Measurements from ENCODE around the gene TREML2. TPM values are rescaled to one million over a fixed set of nuclear protein-coding genes. Genes with fewer than 3 reads are reported as not detected.
"Not testable (repeated sequence)": the region's sequence is repeated elsewhere in the genome, so short reads cannot be mapped to it uniquely, and the experiment has no call there.

The TREML2 gene
- total RNA-seq, 3 donors from 2014 or later (not counting 1 experiment from before 2014, with no cell fraction given) = 0.75 to 3.0 (median 1.0) TPM

DNA sequence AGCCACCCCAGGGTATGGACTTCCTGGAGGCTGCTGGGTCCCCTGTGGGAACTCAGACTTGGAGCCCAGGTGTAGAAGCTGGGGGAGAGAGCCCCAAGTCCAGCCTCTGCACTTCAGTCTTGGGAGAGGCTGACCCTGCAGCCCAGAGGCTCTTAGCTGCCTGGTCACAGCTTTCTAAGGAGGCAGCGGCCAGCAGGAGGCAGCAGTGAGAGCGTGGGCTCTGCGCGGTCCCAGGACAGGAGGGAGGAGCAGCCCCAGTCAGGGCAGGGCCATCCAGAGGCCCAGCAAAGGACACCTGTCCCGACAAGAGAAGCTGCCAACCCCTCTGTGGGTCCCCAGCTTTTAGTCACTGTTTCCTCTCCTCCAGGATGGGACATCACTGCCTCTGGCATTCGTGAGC, 9.4 kb downstream of the TREML2 start:
- intact Hi-C loops (cut with micrococcal nuclease) = loop anchor here (1.0 kb wide), 1 partner anchor 127 kb away; no protein-coding TSS in a partner anchor
- peaks cover 17% of the 10 kb centered on the region for H3K4me1 ChIP-seq (ENCODE audit: control insufficient read depth, insufficient read depth, low read length)

DNA sequence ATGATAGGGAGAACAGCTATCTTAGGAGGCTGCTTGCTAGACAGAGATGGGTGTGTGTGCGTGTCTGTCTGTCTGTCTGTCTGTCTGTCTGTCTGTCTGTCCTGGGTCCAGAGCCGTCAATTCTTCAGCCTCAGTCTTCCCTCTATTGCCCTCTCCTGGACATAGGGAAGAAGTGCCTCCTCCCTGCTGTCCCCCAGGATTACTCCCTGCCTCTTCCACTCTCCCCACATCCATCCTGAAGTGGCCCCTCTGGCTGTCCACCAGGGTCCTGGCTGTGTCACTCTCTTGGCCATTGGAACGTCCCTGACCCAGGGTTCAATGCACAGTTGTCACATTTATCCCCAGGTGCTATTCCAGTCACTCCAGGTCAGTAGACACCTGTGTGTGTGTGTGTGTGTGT, 10.2 kb downstream of the TREML2 start:
- intact Hi-C loops (cut with micrococcal nuclease) = loop anchor here (1.0 kb wide), 1 partner anchor 128 kb away; no protein-coding TSS in a partner anchor
- TF ChIP-seq CTCF (IDR thresholded peaks at IDR 0.05) = no peak
- 74% methylated on average over 3 of the region's 3 CpGs for WGBS (ENCODE audit: insufficient coverage)
- no peaks in the 10 kb centered on the region for H3K27me3 Mint-ChIP-seq (ENCODE audit: low read depth in 2 of 2)
- peaks cover 23 to 41% of the 10 kb centered on the region in 2 donors for H3K4me1 Mint-ChIP-seq
- H3K9me3 ChIP-seq (ENCODE audit: control insufficient read depth, insufficient read depth, low read length) = peaks cover 8% of the 10 kb centered on the region
- H3K27ac ChIP-seq (ENCODE audit: low read length) = no peak overlapping the region
- H3K4me1 ChIP-seq (ENCODE audit: control insufficient read depth, insufficient read depth, low read length) = peaks cover 25% of the 10 kb centered on the region
- H3K36me3 Mint-ChIP-seq = no peaks in the 10 kb centered on the region
- no peaks in the 10 kb centered on the region for H3K36me3 ChIP-seq (ENCODE audit: control insufficient read depth, insufficient read depth, low read length)
- no peak overlapping the region for H3K27ac Mint-ChIP-seq
- ATAC-seq (no peak), DNase-seq (no peak)
- H3K4me3 ChIP-seq (ENCODE audit: low read length) = no peak overlapping the region
- H3K4me3 Mint-ChIP-seq = no peak overlapping the region
- peaks cover 0 to 2% of the 10 kb centered on the region in 2 donors for H3K9me3 Mint-ChIP-seq
- H3K27me3 ChIP-seq (ENCODE audit: control insufficient read depth, insufficient read depth, low read length) = no peaks in the 10 kb centered on the region

More for the DNA sequence above, 9.4 kb downstream of the TREML2 start:
- TF ChIP-seq CTCF (IDR thresholded peaks at IDR 0.05) = peak; percentile 40
- Mint-ChIP-seq H3K9me3 (peaks cover 0 to 2% of the 10 kb centered on the region in 2 donors), H3K27ac (no peak overlapping the region), H3K4me1 (peaks cover 24 to 36% of the 10 kb centered on the region in 2 donors), H3K27me3 (ENCODE audit: low read depth in 2 of 2) (no peaks in the 10 kb centered on the region), H3K4me3 (no peak overlapping the region), H3K36me3 (no peaks in the 10 kb centered on the region)
- DNase-seq (peak; percentile 40 to 60), ATAC-seq (peak; percentile 65 to 84 (median 79))
- no peaks in the 10 kb centered on the region for H3K36me3 ChIP-seq (ENCODE audit: control insufficient read depth, insufficient read depth, low read length)
- H3K27ac ChIP-seq (ENCODE audit: low read length) = no peak overlapping the region
- H3K27me3 ChIP-seq (ENCODE audit: control insufficient read depth, insufficient read depth, low read length) = no peaks in the 10 kb centered on the region
- 48% methylated on average over 6 of the region's 6 CpGs for WGBS (ENCODE audit: insufficient coverage)
- peaks cover 8% of the 10 kb centered on the region for H3K9me3 ChIP-seq (ENCODE audit: control insufficient read depth, insufficient read depth, low read length)
- H3K4me3 ChIP-seq (ENCODE audit: low read length) = no peak overlapping the region

DNA sequence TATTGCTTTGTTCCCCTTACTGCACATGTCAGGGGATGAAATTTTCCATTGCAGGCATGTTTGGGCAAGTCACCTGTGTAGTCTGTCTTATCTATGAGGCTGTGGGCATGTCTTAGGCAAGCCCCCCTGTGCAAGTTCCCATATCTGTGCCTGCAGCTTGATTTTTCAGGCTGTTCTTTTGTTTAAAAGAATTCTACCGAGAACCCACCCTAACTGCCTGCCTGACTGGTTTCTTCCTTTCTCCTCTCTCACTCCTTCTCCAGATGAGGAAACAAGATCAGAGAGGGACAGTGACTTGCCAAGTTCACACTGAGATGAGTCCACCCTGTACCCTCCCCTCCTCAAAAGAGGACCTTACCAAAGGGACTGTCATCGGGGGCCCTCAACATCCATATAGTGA, 11.0 kb downstream of the TREML2 start:
- Mint-ChIP-seq H3K4me1 (peaks cover 23 to 41% of the 10 kb centered on the region in 2 donors), H3K27ac (no peak overlapping the region), H3K9me3 (peaks cover 0 to 2% of the 10 kb centered on the region in 2 donors), H3K4me3 (no peak overlapping the region), H3K36me3 (no peaks in the 10 kb centered on the region), H3K27me3 (ENCODE audit: low read depth in 2 of 2) (no peaks in the 10 kb centered on the region)
- Histone ChIP-seq H3K9me3 (ENCODE audit: control insufficient read depth, insufficient read depth, low read length) (peaks cover 8% of the 10 kb centered on the region), H3K4me3 (ENCODE audit: low read length) (no peak overlapping the region), H3K4me1 (ENCODE audit: control insufficient read depth, insufficient read depth, low read length) (peaks cover 28% of the 10 kb centered on the region), H3K36me3 (ENCODE audit: control insufficient read depth, insufficient read depth, low read length) (no peaks in the 10 kb centered on the region), H3K27me3 (ENCODE audit: control insufficient read depth, insufficient read depth, low read length) (no peaks in the 10 kb centered on the region), H3K27ac (ENCODE audit: low read length) (no peak overlapping the region)
- intact Hi-C loops (cut with micrococcal nuclease) = no loop called here
- ATAC-seq (no peak), DNase-seq (no peak)
- TF ChIP-seq CTCF (IDR thresholded peaks at IDR 0.05) = no peak
- WGBS (ENCODE audit: insufficient coverage) = 87% methylated on average over 1 of the region's 2 CpGs

GRCh38 chr6:41189046-41189445, 11.9 kb downstream of the TREML2 start:
- H3K27me3 Mint-ChIP-seq (ENCODE audit: low read depth in 2 of 2); H3K4me3 ChIP-seq (ENCODE audit: low read length); H3K36me3 Mint-ChIP-seq; intact Hi-C loops (cut with micrococcal nuclease); H3K4me3 Mint-ChIP-seq; H3K27me3 ChIP-seq (ENCODE audit: control insufficient read depth, insufficient read depth, low read length); H3K9me3 Mint-ChIP-seq; H3K27ac Mint-ChIP-seq; H3K9me3 ChIP-seq (ENCODE audit: control insufficient read depth, insufficient read depth, low read length); DNase-seq; ATAC-seq; H3K27ac ChIP-seq (ENCODE audit: low read length); H3K36me3 ChIP-seq (ENCODE audit: control insufficient read depth, insufficient read depth, low read length): not testable (repeated sequence)
- peaks cover 28% of the 10 kb centered on the region for H3K4me1 ChIP-seq (ENCODE audit: control insufficient read depth, insufficient read depth, low read length)
- peaks cover 23 to 41% of the 10 kb centered on the region in 2 donors for H3K4me1 Mint-ChIP-seq

Data from natural killer cell (primary cell).